ENCODE measurements around the gene SOHLH1.

GRCh38 chr9:135724186-135724787 is 25.0 kb upstream of the SOHLH1 start:
- no peak for TF ChIP-seq CTCF (IDR thresholded peaks at IDR 0.05)
- no peak for TF ChIP-seq POLR2AphosphoS5 (IDR thresholded peaks at IDR 0.05; ENCODE audit: low read depth, low read length)
- TF ChIP-seq SIN3A (IDR thresholded peaks at IDR 0.05; ENCODE audit: borderline replicate concordance, insufficient read depth, low read depth, low read length): no peak
- no peak for TF ChIP-seq REST (IDR thresholded peaks at IDR 0.05; ENCODE audit: insufficient read depth in 1 of 2, low read depth in 2 of 2, low read length in 1 of 2)
